ENCODE data around the gene WFDC6.
A peak's percentile ranks its signal among the peaks of the same experiment; 100 is the strongest.
"Not testable (repeated sequence)": the region's sequence is repeated elsewhere in the genome, so short reads cannot be mapped to it uniquely, and the experiment has no call there.

WFDC6 gene

DNA sequence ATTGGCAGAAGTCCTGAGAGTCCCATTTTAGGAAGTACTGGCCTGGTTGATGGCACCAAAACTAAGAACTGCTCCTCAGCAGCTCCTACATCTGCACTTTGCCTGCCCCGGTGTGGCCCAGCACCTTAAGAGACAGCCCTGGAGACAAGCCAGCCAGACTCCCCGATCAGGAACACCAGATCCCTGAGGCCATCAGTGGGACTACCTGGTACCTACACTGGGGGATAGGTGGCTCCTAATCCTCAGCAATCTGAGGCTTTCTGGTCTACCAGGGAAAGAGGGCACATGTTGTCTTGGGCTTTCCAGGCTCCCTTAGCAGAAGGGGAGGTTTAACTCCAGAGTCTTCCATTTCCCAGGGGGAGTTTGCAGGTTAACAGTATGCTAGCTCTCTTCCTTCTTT, at the start of gene WFDC6:
Gene WFDC6 (minus strand): TSS at position 101 of the 400 bp plus-strand sequence. CDS start 75 bp downstream, at position 26.
- DNase-seq, result no peak

DNA sequence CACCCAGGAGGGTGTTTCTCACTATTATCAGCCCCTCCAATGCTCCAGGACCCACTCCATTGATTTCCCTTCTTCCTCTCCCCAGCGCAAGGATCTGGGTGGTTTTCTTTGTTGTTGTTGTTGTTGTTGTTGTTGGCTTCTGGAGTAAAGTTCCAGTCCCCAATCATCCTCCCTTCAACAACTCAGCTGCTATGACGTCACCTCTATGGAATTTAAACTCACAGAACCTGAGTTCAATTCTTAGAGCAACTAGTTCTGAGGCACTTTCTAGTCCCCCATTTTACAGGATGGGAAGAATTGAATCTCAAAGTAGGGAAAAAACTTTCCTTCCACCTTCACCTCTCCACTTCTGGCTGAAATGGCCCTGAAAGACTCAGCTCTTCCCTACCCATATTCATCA, 49.5 kb upstream of the WFDC6 start:
- DNase-seq, result no peak

DNA sequence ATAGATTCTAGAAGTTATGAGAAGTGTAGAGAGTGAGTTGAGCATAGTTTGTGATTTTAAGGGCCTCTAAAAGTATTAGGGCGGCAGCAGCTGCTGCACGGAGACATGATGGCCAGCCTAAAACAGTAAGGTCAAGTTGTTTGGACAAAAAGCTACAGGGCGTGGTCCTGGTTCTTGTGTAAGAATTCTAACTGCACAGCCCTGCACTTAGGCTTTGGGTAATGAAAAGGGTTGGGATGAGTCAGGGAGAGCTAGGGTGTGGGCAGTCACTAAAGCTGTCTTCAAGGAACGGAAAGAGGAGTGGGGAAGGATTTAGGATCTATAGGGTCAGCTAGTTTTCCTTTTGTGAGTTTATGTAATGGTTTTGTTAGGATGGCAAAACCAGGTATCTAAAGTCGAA, 46.7 kb upstream of the WFDC6 start:
- not testable (repeated sequence) for DNase-seq

DNA sequence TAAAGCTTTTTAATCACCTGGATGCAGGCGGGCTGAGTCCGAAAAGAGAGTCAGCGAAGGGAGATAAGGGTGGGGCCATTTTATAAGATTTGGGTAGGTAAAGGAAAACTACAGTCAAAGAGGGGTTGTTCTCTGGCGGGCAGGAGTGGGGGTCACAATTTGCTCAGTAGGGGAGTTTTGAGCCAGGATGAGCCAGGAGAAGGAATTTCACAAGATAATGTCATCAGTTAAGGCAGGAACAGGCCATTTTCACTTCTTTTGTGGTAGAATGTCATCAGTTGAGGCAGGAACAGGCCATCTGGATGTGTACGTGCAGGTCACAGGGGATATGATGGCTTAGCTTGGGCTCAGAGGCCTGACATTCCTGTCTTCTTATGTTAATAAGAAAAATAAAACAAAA, 45.0 kb upstream of the WFDC6 start:
- DNase-seq, result not testable (repeated sequence)

DNA sequence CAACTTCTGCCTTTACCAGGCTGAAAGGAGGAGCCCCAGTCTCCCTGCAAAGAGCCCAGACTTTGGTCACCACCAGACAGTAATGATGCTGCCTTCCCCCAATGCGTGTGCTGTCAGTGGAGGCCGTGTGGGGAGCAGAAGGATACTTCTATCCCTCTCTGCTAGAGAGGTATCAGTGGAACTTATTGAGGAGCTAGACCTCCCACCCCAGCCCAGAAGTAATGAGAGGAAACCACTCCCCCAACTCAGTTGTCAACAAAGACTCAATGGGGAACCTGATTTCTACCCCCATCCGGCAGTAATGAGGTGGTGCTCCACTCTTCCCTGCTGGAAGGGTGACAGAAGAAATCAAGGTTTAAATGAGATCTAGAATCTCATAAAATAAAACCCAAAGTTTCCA, 44.2 kb upstream of the WFDC6 start:
- no peak for DNase-seq

DNA sequence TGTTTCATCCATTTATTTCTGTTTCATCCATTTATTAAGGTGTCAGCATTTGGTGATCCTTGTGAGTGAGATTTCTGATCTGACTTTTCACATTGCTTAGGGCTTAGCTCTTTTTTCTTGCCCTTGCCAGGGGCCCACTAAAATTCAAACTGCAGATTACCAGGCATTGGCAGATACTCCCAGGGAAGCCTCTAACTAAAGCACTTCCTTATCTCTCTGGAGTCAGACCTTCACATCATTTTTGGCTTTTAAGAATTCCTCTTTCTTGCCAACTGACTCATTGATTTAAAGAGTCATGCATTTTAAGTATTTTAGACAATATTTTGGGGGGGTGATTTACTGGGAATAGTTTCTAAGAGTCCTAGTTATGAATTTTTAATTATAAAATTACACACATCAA, 42.4 kb upstream of the WFDC6 start:
- no peak for DNase-seq

DNA sequence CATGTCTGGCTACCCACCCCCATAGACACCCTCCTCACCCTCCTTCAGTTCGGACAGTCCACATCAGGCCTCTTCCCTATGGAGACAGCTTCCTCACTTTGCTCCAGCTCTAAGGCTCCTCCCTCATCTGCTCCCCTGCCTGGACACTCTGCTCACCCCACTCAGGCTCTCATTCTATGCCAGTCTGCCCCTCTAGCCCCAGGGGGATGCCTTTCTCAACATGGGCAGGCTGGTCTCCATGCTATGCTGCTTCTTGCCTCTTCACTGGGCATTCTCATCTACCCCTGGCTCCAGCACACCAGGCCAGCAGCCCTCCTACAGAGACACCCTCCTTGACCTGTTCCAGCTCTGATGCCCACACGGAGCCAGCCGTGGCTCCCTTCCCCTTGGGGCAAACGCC, 39.9 kb upstream of the WFDC6 start, which contains the start of gene WFDC8:
Gene WFDC8 (minus strand): TSS at position 101 of the 400 bp plus-strand sequence. CDS start 37 bp downstream, at position 64.
- DNase-seq, result no peak

DNA sequence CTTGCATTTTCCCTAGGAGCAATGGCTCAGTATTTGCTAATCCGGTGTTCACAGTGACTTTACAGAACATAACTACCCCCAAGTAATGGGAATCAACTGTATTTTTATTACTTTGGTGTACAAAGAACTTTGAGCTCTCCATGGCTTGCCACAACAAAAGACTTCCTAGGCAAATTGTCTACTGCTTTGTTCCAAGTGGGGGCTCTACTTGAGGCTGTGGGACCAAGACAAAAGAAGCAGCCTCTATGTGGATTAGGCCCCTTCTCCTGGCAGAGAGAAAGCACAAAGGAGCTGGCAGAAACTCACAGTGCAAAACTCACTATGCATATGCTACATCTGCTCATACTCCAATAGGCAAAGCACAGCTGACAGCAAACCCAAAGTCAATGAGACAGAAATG, 38.9 kb upstream of the WFDC6 start:
- no peak for DNase-seq

DNA sequence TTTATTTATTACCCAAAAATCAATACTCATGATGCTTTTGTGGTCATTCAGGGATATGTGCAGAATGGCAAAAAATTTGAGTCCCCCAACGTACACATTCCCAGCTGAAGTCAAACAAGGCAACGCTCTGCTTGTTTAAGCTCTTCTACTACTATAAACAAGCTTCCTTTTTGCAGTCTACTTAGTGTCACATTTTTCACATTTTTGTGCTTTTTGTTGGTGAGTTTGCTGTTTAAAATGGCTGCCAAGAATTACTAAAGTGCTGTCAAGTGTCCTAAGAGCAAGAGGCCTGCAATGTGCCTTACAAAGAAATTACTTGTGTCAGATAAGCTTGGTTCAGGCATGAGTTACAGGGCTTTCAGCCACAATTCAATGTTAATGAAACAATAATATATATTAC, 37.7 kb upstream of the WFDC6 start:
- DNase-seq, result no peak

DNA sequence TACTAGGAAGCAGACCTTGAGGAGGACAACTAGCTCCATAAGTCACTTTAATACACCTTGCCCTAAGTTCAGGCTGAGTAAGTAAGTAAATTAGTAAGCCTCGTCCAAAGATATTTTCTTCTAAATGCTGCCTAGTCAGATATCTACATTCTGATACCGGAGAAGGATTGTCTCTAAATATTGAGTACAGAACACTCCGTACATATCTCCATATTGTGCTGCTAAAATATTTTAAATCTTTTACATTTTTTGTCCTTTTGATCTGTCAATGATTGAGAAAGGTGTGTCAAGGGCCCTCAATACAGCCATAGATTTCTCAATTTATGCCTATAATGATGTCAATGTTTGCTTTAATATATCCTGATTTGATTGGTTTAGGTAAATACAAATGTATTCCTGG, 36.6 kb upstream of the WFDC6 start:
- DNase-seq, result no peak

DNA sequence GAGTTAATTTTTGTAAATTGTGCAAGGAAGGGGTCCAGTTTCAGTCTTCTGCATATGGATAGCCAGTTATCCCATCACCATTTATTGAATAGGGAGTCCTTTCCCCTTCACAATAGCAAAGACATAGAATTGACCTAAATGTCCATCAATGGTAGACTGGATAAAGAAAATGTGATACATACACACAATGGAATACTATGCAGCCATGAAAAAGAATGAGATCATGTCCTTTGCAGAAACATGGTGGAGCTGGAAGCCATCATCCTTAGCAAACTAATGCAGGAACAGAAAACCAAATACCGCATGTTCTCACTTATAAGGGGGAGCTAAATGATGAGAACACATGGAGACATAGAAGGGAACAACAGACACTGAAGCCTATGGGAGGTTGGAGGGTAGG, 30.4 kb upstream of the WFDC6 start:
- not testable (repeated sequence) for DNase-seq

DNA sequence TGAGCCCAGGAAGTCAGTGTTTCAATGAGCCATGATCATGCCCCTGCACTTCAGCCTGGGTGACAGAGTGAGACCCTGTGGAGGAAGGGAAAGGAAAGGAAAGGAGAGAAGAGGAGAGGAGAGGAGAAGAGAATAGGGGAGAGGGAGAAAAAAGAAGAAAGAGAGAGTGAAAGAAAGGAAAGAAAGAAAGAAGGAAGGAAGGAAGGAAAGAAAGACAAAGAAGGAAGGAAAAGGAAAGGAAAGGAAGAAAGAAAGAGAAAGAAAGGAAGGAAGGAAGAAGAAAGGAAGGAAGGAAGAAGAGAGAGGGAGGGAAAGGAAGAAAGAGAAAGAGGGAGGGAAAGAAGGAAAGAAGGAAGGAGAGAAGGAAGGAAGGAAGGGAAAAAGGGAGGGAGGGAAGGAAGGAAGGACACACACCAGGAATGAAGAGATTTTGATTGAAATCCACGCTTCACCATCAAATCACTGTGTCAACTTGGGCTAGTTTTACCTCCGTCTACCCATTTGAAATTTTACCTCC, 25.5 kb upstream of the WFDC6 start:
- no peak for DNase-seq

DNA sequence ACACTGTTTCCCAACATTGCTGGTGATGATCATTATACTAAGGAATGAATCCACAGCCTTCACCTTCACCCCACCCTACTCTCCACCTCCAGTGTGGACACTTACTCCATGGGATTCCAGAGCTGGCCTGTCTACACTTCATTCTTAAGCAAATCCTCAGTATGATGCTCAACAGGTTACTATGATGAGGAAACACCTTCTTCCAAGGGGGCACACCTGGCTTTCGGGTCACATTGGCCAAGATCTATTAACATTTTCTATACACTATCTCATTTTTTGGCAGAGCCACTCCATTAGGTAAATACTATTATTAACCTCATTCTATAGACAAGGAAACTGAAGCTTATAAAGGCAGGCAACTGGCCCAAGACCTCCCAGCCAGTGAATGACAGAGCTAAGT, 15.9 kb upstream of the WFDC6 start:
- no peak for DNase-seq

DNA sequence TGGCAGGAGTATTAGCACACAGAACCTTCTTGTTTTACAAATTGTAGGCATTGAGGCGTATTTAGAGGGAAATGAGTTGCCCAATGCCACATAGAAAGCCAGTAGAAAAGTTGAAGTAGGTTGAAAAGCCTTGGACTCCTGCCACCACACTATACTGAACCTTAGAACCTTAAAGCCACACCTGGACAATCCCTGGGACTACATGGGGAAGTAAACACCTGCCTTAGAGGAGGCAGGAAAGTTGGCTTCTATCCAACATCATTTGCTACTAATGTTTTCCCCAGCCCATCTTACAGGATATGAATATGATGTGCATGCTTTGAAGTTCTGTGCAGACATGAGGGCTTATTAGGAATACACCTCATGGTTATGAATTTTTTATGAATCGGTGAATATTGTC, 13.2 kb upstream of the WFDC6 start:
- DNase-seq, result no peak

DNA sequence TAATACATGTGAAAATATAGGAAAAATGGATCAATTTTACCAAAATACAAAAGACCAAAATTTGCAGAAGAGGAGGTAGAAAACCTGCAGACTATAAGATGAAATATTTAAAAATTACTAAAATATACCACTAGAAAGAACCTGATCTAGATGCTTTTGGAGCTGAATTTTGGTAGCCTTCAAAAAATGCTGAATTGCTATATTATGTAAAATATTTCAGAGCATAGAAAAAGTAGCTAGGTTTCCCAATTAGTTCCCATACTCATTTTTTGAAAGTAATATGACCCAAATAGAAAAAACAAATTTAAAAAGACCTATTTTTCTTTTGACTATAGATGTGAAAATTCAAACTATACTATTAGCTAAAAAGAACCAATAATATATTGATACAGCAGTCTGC, 11.5 kb upstream of the WFDC6 start:
- no peak for DNase-seq

DNA sequence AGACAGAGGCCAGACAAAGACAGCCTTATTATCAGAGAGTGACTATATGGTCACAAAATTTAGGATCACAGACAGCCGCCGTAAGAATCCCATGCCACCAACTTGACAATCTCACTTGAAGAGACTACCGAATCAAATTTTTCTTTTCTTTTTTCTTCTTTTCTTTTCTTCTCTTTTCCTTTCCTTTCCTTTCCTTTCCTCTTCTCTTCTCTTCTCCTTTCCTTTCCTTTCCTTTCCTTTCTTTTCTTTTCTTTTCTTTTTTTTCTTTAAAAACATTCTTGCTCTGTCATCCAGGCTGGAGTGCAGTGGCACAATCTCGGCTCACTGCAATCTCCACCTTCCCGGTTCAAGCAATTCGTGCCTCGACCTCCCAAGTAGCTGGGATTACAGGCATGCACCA, 9.1 kb upstream of the WFDC6 start:
- no peak for DNase-seq

DNA sequence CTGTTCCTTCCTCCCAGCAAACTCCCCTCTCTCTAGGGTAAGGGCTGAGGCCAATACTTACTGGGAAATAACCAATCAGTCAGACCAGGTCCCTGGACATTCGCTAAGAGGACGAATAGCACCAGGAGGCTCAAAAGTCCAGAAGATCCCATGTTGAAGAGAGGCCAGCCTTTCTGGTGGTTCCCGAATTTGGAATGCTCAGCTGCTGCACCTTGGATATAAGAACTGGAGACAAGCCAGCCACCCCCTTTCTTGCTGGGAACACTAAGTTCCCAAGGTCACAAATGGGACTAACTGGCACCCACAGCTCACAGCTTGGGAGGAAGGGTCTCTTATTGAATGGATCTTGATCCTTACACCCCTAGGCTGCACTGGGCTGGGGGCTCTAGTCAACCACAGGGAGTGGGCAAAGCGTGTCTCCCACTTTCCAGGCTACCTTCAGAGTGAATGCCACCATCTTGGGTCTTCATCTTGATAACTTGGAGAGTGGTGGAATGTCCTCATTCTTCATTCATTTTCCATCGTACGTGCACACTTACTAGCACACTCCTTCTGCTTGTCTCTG, 8.0 kb upstream of the WFDC6 start, which contains the start of gene EPPIN:
Gene EPPIN (minus strand): TSS at position 196 of the 565 bp plus-strand sequence. CDS start 44 bp downstream, at position 152.
- no peak for DNase-seq

DNA sequence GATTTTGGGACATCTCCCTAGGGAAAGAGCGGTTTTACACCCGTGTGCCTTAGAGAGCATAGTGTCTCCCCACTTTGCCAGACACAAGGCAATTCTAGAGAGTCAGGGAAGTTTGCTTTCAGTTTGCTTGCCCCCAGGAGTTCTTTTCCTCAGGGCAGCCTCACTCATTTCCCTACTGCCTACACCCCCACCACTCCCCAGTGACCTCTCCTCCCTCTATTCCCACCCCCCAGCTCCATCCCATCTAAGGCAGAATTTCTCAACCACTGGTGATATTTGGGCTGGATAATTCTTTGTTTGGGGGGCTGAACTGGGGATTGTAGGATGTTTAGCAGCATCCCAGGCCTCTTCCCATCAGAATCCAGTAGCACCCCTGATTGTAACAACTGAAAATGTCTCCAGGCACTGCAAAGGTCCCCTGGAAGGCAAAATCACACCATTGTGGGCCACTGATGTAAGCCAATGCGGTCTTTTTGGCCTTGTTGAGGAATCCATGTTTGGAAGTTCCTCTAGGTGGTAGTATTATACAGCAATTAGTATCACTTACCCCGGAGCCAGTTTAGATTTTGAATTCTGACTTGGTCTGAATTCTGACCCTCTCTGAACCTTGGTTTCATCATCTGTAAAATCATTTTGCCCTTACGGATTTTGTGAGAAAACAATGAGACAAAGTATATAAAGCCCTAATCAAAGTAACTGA, 6.6 kb upstream of the WFDC6 start:
- DNase-seq, result peak; percentile 25

DNA sequence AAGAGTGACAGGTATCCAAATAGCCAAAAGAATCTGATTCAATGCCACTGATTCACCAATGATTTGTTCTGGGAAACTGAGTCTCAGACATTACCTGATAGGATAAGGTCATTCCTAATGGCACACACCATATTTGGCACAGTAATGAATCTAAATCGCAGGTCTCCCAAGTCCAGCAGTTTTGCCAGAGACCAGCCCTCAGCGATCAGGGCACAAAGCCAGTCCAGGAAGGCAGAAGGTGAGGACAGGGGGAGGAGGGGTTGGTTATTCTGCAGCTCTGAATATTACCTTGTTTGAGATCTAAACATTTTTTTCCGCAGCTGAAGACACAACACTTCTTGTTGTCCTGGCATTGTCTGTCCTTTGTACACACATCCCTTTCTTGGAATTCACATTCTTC, 6.1 kb upstream of the WFDC6 start:
- DNase-seq, result no peak

DNA sequence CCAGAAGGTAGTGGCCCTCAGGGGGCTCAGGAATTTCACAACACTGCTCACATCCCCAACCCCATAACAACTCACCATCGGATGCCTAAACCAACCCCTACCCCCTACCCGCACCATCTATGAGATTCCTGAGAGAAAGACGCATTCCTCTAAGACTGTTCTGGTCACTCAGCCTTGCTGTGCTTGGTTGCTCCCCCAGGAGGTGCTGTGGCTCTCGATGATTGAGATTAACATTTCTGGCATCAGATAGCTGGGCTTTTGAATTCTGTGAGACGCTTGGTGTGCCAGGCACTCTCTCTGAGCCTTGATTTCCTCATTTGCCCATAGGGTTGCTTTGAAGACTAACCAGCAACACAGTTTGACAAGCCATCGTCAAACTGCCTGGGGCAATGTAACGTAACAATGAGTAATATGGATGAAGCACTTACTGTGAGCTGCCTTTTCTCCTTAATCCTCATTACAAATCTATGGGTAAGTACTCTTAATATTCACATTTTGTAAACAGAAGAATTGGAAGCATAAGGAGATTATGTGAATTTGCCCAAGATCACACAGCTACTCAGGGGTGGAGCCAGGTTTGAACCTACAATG, 978 bp downstream of the WFDC6 start:
- no peak for DNase-seq

DNA sequence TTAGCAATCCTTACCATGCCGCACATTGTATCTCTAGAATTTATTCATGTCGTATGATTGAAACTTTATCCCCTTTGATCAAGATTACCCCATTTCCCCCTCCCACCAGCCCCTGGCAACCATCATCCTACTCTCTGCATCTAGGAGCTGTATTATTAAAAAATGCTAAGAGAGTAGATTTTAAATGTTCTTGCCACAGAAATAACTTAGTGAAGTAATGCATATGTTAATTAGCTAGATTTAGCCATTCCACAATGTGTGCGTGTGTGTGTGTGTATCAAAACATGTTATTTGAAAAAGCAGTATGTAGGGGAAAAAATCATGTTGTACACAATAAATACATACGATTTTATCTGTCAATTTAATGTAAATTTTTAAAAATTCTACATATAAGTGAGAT, 12.0 kb downstream of the WFDC6 start:
- DNase-seq, result no peak

DNA sequence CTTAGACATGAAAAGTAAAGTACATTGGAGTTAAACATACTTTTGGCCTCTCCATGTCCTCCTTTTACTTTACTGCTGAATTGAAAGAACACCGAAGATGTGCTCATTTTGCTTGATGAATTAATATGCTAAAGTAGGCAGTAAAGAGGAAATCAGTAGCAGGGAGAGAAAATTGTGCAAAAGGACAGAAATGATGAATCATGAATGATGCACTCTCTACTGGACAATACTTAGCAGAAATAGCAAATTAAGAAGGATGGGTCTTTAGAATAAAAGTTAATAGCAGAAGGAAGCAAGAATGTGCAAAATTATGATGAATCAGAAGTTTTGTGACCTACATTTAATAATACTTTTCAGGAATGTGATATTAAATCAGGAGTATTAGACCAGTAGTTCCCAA, 15.5 kb downstream of the WFDC6 start:
- DNase-seq, result no peak

DNA sequence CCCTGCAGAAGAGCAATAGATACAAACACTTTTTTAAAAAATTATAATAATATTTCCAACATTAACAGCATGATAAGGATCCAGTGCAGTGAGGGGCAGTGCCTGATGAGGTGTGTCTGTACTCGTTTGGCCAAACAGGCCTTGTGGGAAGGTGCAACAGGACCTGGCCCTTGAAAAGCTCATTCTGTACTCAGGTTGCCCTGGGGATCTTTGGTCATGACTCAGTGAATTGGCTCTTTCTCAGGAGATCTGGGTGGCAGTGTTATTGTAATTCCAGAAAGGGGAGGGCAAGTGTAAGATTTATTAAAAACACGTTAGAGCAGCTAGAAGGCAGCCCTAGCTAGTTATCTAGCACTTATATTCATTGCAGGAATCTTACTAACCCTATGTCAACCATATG, 21.0 kb downstream of the WFDC6 start:
- DNase-seq, result no peak
